ENCODE data around the gene XPO5. TPM values are rescaled to one million over a fixed set of nuclear protein-coding genes. Genes with fewer than 3 reads are reported as not detected.
"Not testable (repeated sequence)": the region's sequence is repeated elsewhere in the genome, so short reads cannot be mapped to it uniquely, and the experiment has no call there.

The XPO5 gene
- total RNA-seq, 1 donor from 2014 or later: 20.3 TPM

- Histone ChIP-seq H3K9me3 (replicated peaks) (no peaks in the 10 kb centered on the region), H3K4me1 (peaks cover 26% of the 10 kb centered on the region), H3K27me3 (ENCODE audit: low read depth) (no peaks in the 10 kb centered on the region), H3K36me3 (peaks cover 62% of the 10 kb centered on the region), H3K27ac (replicated peaks) (no peak overlapping the region), H3K4me3 (no peak overlapping the region)
- intact Hi-C loops (cut with micrococcal nuclease): no loop called here
- TF ChIP-seq CTCF (IDR thresholded peaks at IDR 0.05; ENCODE audit: borderline replicate concordance): no peak
- DNase-seq: no peak
Observed at GRCh38 chr6:43572015-43572414, 3.8 kb downstream of the XPO5 start.

GRCh38 chr6:43570876-43571441 is 4.9 kb downstream of the XPO5 start:
- peaks cover 73% of the 10 kb centered on the region for H3K36me3 ChIP-seq
- TF ChIP-seq CTCF (IDR thresholded peaks at IDR 0.05; ENCODE audit: borderline replicate concordance): no peak
- no peak overlapping the region for H3K4me3 ChIP-seq
- no peaks in the 10 kb centered on the region for H3K9me3 ChIP-seq (replicated peaks)
- no peaks in the 10 kb centered on the region for H3K27me3 ChIP-seq (ENCODE audit: low read depth)
- no peak for DNase-seq
- intact Hi-C loops (cut with micrococcal nuclease): no loop called here
- H3K27ac ChIP-seq (replicated peaks): no peak overlapping the region
- H3K4me1 ChIP-seq: peaks cover 16% of the 10 kb centered on the region

GRCh38 chr6:43559328-43559727 is 16.5 kb downstream of the XPO5 start:
- Histone ChIP-seq H3K4me1 (no peaks in the 10 kb centered on the region), H3K36me3 (peaks cover 100% of the 10 kb centered on the region), H3K4me3 (no peak overlapping the region), H3K9me3 (replicated peaks) (no peaks in the 10 kb centered on the region), H3K27ac (replicated peaks) (no peak overlapping the region), H3K27me3 (ENCODE audit: low read depth) (no peaks in the 10 kb centered on the region)
- no peak for DNase-seq
- no peak for TF ChIP-seq CTCF (IDR thresholded peaks at IDR 0.05; ENCODE audit: borderline replicate concordance)
- intact Hi-C loops (cut with micrococcal nuclease): no loop called here

- DNase-seq; H3K9me3 ChIP-seq (replicated peaks); H3K27me3 ChIP-seq (ENCODE audit: low read depth); H3K27ac ChIP-seq (replicated peaks); H3K4me1 ChIP-seq; H3K4me3 ChIP-seq; intact Hi-C loops (cut with micrococcal nuclease): not testable (repeated sequence)
- peaks cover 100% of the 10 kb centered on the region for H3K36me3 ChIP-seq
Observed at GRCh38 chr6:43557620-43558019, 18.2 kb downstream of the XPO5 start.

GRCh38 chr6:43547222-43547621 is 28.6 kb downstream of the XPO5 start:
- no peaks in the 10 kb centered on the region for H3K4me1 ChIP-seq
- intact Hi-C loops (cut with micrococcal nuclease): no loop called here
- H3K36me3 ChIP-seq: peaks cover 99% of the 10 kb centered on the region

More at GRCh38 chr6:43547222-43547621, 28.6 kb downstream of the XPO5 start:
- no peak for DNase-seq
- no peaks in the 10 kb centered on the region for H3K9me3 ChIP-seq (replicated peaks)
- H3K27me3 ChIP-seq (ENCODE audit: low read depth): no peaks in the 10 kb centered on the region
- H3K27ac ChIP-seq (replicated peaks): no peak overlapping the region
- no peak for TF ChIP-seq CTCF (IDR thresholded peaks at IDR 0.05; ENCODE audit: borderline replicate concordance)
- no peak overlapping the region for H3K4me3 ChIP-seq

Data from left ventricle myocardium inferior (tissue), 1 donor.